GM10847 (cell line): ENCODE data around the gene ZNF446.

Experiments
- POLR2A ChIP-seq: IDR thresholded peaks from 2 replicates; pipeline ENCODE4 v1.6.1; 2011; ENCODE audit not compliant: insufficient read length; ENCODE audit errors: extremely low read depth

ZNF446 gene

GRCh38 chr19:58492265-58492664 is 16.1 kb downstream of the ZNF446 start:
- TF ChIP-seq POLR2A: no peak

- no peak for TF ChIP-seq POLR2A
Measured at GRCh38 chr19:58497634-58498170, 21.6 kb downstream of the ZNF446 start.

GRCh38 chr19:58498316-58499020 is 22.3 kb downstream of the ZNF446 start:
- TF ChIP-seq POLR2A: no peak

- peak; percentile 38 for TF ChIP-seq POLR2A
Measured at GRCh38 chr19:58499021-58499927, 23.1 kb downstream of the ZNF446 start.

- TF ChIP-seq POLR2A: no peak
Measured at GRCh38 chr19:58500242-58500641, 24.1 kb downstream of the ZNF446 start.

- TF ChIP-seq POLR2A: no peak
Measured at GRCh38 chr19:58509731-58510083, 33.6 kb downstream of the ZNF446 start.

GRCh38 chr19:58510084-58510862 is 34.1 kb downstream of the ZNF446 start:
- TF ChIP-seq POLR2A: no peak

GRCh38 chr19:58511353-58512208 is 35.4 kb downstream of the ZNF446 start, which contains the start of gene SLC27A5:
TSS of gene SLC27A5 (minus strand) at chr19:58511992. CDS start at chr19:58511955, 37 bp downstream.
- no peak for TF ChIP-seq POLR2A

- no peak for TF ChIP-seq POLR2A
Measured at GRCh38 chr19:58513213-58513693, 37.1 kb downstream of the ZNF446 start.

GRCh38 chr19:58513694-58514563 is 37.8 kb downstream of the ZNF446 start:
- peak; percentile 67 for TF ChIP-seq POLR2A

GRCh38 chr19:58514564-58515022 is 38.4 kb downstream of the ZNF446 start:
- TF ChIP-seq POLR2A: no peak

GRCh38 chr19:58515259-58515658 is 39.1 kb downstream of the ZNF446 start:
- no peak for TF ChIP-seq POLR2A

- TF ChIP-seq POLR2A: no peak
Measured at GRCh38 chr19:58516246-58516836, 40.2 kb downstream of the ZNF446 start.
